Skin epidermis (tissue), 12 donors: Measurements from ENCODE around the gene PDE4B.

ENCODE experiments used
- H3K27ac ChIP-seq, 21 experiments: fragments of 200-600 bp; sonication (generic) in 11 of 21; one replicate each; pipeline ENCODE4 v1.5.0; 2020; ENCODE audit warnings: mild to moderate bottlenecking in 3 of 21, inconsistent platforms in 2 of 21, moderate library complexity in 2 of 21
- H3K4me3 ChIP-seq, 7 experiments: fragments of 200-600 bp; sonication (generic) in 2 of 7; one replicate each; pipeline ENCODE4 v1.5.0; 2020; ENCODE audit warnings: inconsistent platforms in 2 of 7, mild to moderate bottlenecking in 2 of 7, moderate library complexity in 1 of 7

Gene PDE4B

GRCh38 chr1:66354311-66355201 is 561.9 kb downstream of the PDE4B start:
- peak overlapping the region in 9 of 21 experiments; percentile 5 to 79 (median 30) for H3K27ac ChIP-seq
- H3K4me3 ChIP-seq: no peak overlapping the region

GRCh38 chr1:66355756-66356155 is 563.1 kb downstream of the PDE4B start:
- Histone ChIP-seq H3K27ac (no peak overlapping the region), H3K4me3 (no peak overlapping the region)

GRCh38 chr1:66356605-66357004 is 563.9 kb downstream of the PDE4B start:
- Histone ChIP-seq H3K4me3 (no peak overlapping the region), H3K27ac (peak overlapping the region in 1 of 21 experiments; percentile 4)

- Histone ChIP-seq H3K27ac (peak overlapping the region in 1 of 21 experiments; percentile 4), H3K4me3 (no peak overlapping the region)
Measured at GRCh38 chr1:66357021-66357420, 564.3 kb downstream of the PDE4B start.

- H3K4me3 ChIP-seq: no peak overlapping the region
Measured at GRCh38 chr1:66357478-66358197, 564.9 kb downstream of the PDE4B start.

GRCh38 chr1:66359269-66359668 is 566.6 kb downstream of the PDE4B start:
- H3K27ac ChIP-seq: peak overlapping the region in 2 of 21 experiments; percentile 19 to 51
- no peak overlapping the region for H3K4me3 ChIP-seq

More at GRCh38 chr1:66357478-66358197, 564.9 kb downstream of the PDE4B start:
- H3K27ac ChIP-seq: peak overlapping the region in 3 of 21 experiments; percentile 4 to 34 (median 11)

- Histone ChIP-seq H3K27ac (peak overlapping the region in 3 of 21 experiments; percentile 3 to 51 (median 19)), H3K4me3 (no peak overlapping the region)
Measured at GRCh38 chr1:66359815-66360214, 567.1 kb downstream of the PDE4B start.

GRCh38 chr1:66360285-66360724 is 567.6 kb downstream of the PDE4B start:
- Histone ChIP-seq H3K27ac (peak overlapping the region in 2 of 21 experiments; percentile 11 to 51), H3K4me3 (no peak overlapping the region)

- Histone ChIP-seq H3K27ac (peak overlapping the region in 10 of 21 experiments; percentile 1 to 70 (median 35)), H3K4me3 (no peak overlapping the region)
Measured at GRCh38 chr1:66364578-66365391, 572.1 kb downstream of the PDE4B start.

GRCh38 chr1:66365635-66366034 is 572.9 kb downstream of the PDE4B start:
- H3K27ac ChIP-seq: peak overlapping the region in 8 of 21 experiments; percentile 25 to 70 (median 38)
- H3K4me3 ChIP-seq: no peak overlapping the region

- peak overlapping the region in 7 of 21 experiments; percentile 3 to 70 (median 31) for H3K27ac ChIP-seq
Measured at GRCh38 chr1:66366634-66367033, 573.9 kb downstream of the PDE4B start.

GRCh38 chr1:66367369-66367768 is 574.7 kb downstream of the PDE4B start:
- peak overlapping the region in 5 of 21 experiments; percentile 3 to 70 (median 27) for H3K27ac ChIP-seq
- no peak overlapping the region for H3K4me3 ChIP-seq

More at GRCh38 chr1:66366634-66367033, 573.9 kb downstream of the PDE4B start:
- H3K4me3 ChIP-seq: no peak overlapping the region

- no peak overlapping the region for H3K4me3 ChIP-seq
- peak overlapping the region in 1 of 21 experiments; percentile 70 for H3K27ac ChIP-seq
Measured at GRCh38 chr1:66368261-66368660, 575.6 kb downstream of the PDE4B start.

GRCh38 chr1:66370462-66370971 is 577.8 kb downstream of the PDE4B start:
- Histone ChIP-seq H3K27ac (peak overlapping the region in 7 of 21 experiments; percentile 3 to 62 (median 23)), H3K4me3 (no peak overlapping the region)

- H3K4me3 ChIP-seq: no peak overlapping the region
- peak overlapping the region in 15 of 21 experiments; percentile 2 to 78 (median 49) for H3K27ac ChIP-seq
Measured at GRCh38 chr1:66371233-66372005, 578.7 kb downstream of the PDE4B start.

- Histone ChIP-seq H3K27ac (peak overlapping the region in 14 of 21 experiments; percentile 19 to 78 (median 58)), H3K4me3 (no peak overlapping the region)
Measured at GRCh38 chr1:66372522-66373101, 579.9 kb downstream of the PDE4B start.

GRCh38 chr1:66373157-66373591 is 580.5 kb downstream of the PDE4B start:
- peak overlapping the region in 15 of 21 experiments; percentile 18 to 78 (median 62) for H3K27ac ChIP-seq
- H3K4me3 ChIP-seq: no peak overlapping the region

- H3K27ac ChIP-seq: peak overlapping the region in 17 of 21 experiments; percentile 2 to 78 (median 45)
- no peak overlapping the region for H3K4me3 ChIP-seq
Measured at GRCh38 chr1:66374148-66374547, 581.5 kb downstream of the PDE4B start.
